Measurements from ENCODE around the gene C9orf78. TPM values are rescaled to one million over a fixed set of nuclear protein-coding genes. Genes with fewer than 3 reads are reported as not detected.

The C9orf78 gene
- total RNA-seq, 2 experiments from 2014 or later, result 89.7 to 91.7 TPM

DNA sequence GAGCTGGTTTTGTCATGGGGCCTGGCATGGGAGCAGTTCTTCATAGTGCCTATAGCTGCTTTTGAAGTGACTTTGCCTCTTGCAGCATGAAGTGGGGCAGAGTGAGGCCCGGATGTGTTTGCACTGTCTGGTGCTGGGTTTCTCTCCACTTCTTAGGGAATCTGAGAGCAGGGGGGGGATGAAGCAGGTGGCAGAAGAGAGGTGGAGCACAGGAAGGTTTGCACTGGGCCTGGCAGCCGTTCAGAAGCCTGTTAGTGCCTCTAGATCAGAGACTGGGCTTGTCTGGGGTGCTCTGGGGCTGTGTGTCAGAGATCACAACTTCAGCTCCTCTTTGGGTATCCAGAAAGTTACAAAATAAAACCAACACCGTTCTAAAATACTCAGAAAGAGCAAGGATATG lies 18.5 kb upstream of the C9orf78 start:
- no peak for ATAC-seq
- Mint-ChIP-seq H3K36me3 (ENCODE audit: low read depth) (peaks cover 80% of the 10 kb centered on the region), H3K4me3 (no peak overlapping the region), H3K9me3 (ENCODE audit: insufficient read depth) (no peaks in the 10 kb centered on the region), H3K4me1 (ENCODE audit: low read depth) (peaks cover 95% of the 10 kb centered on the region), H3K27ac (peak overlapping the region; percentile 51), H3K27me3 (ENCODE audit: low read depth) (no peaks in the 10 kb centered on the region)
- DNase-seq, result no peak
- CTCF ChIA-PET, result interaction anchor here (1.2 to 2.3 kb wide), 2 partner anchors 15 to 32 kb away, joined by 4 to 7 read pairs; no protein-coding TSS in a partner anchor
- POLR2A ChIA-PET, result interaction anchor here (0.9 to 1.7 kb wide), 4 partner anchors 17 to 188 kb away, joined by 3 to 4 read pairs (median 3); no protein-coding TSS in a partner anchor

DNA sequence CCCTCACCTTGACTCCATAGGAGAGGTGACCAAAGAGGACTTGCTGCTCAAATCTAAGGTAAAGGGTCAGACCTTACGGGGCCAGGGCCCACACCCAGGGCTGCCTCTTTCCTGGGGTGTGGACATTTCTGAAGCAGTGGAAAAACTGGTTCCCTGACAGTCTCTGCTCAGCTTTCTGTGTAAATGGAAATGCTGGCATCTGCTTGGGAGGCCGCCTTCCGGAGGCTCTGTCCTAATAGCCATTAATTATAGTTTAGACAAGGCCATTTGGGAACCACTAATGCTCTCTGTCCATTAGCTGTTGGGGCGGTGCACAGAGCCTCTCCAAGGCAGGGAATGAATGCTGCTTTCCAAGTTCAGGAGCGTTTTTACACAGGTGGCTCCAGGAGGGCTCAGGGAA lies 17.5 kb upstream of the C9orf78 start:
- Mint-ChIP-seq H3K9me3 (ENCODE audit: insufficient read depth) (no peaks in the 10 kb centered on the region), H3K27me3 (ENCODE audit: low read depth) (no peaks in the 10 kb centered on the region), H3K27ac (no peak overlapping the region), H3K36me3 (ENCODE audit: low read depth) (peaks cover 77% of the 10 kb centered on the region), H3K4me3 (no peak overlapping the region), H3K4me1 (ENCODE audit: low read depth) (peaks cover 92% of the 10 kb centered on the region)
- DNase-seq (no peak), ATAC-seq (no peak)
- CTCF ChIA-PET, result interaction anchor here (2.3 kb wide), 1 partner anchor 14 kb away, joined by 7 read pairs; no protein-coding TSS in a partner anchor
- POLR2A ChIA-PET, result interaction anchor here (1.2 kb wide), 1 partner anchor 12 kb away, joined by 3 read pairs; no protein-coding TSS in a partner anchor

DNA sequence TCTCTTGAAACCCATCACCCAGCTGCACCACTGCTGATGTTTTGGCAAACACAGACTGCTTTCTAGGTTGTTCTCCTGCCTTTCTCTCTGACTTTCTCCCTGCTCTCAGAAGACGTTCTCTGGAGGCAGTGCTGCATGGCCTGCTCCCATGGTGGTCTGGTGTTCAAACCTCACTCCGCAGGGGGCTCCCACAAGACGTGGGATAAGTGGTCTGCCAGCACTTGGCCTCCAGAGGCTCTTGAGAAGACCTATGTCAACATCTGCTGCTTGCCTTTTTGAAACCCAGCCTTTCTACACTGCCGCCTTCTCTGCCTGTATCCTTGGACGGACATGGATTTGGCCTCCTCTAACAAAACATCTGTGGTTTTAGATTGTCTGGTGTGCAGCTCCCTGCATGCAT lies 16.7 kb upstream of the C9orf78 start:
- DNase-seq, result no peak
- H3K4me1 Mint-ChIP-seq (ENCODE audit: low read depth), result peaks cover 84% of the 10 kb centered on the region
- H3K27me3 Mint-ChIP-seq (ENCODE audit: low read depth), result no peaks in the 10 kb centered on the region
- H3K27ac Mint-ChIP-seq, result peak overlapping the region; percentile 63
- peaks cover 74% of the 10 kb centered on the region for H3K36me3 Mint-ChIP-seq (ENCODE audit: low read depth)
- ChIA-PET POLR2A (interaction anchor here (1.0 to 2.2 kb wide), 4 partner anchors 10 to 34 kb away, joined by 3 to 7 read pairs (median 4); partner anchors contain the start of genes C9orf78 and USP20), CTCF (interaction anchor here (1.0 to 1.7 kb wide), 2 partner anchors 15 to 33 kb away, joined by 4 to 8 read pairs; no protein-coding TSS in a partner anchor)
- H3K9me3 Mint-ChIP-seq (ENCODE audit: insufficient read depth), result no peaks in the 10 kb centered on the region
- no peak for ATAC-seq
- no peak overlapping the region for H3K4me3 Mint-ChIP-seq

DNA sequence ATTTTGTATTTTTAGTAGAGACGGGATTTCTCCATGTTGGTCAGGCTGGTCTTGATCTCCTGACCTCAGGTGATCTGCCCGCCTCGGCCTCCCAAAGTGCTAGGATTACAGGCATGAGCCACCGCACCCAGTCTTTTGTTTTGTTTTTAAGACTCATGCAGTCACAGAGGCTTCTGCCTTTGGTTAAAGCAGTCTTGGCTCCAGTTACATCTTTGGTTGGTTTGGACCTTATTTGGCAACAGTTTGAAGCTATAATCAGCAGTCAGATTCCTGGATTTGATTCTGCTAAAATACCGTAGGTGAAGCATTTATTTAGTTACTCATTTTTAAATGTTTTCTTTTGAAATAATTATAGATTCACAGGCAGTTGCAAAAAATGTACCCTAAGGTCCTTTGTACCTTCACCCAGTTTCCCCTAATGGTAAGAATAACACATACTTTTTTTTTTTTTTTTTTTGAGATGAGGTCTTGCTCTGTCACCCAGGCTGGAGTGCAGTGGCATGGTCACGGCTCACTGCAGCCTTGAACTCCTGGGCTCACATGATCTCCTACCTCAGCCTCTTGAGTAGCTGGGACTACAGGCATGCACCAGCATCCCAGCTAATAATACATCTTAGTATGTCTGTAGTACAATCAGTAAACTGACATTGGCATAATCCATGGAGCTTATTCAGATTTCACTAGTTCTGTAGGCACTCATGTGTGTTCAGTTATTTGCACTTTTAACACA lies 15.9 kb upstream of the C9orf78 start:
- H3K4me1 Mint-ChIP-seq (ENCODE audit: low read depth), result peaks cover 76% of the 10 kb centered on the region
- H3K36me3 Mint-ChIP-seq (ENCODE audit: low read depth), result peaks cover 67% of the 10 kb centered on the region
- H3K27ac Mint-ChIP-seq, result peak overlapping the region; percentile 46
- H3K27me3 Mint-ChIP-seq (ENCODE audit: low read depth), result no peaks in the 10 kb centered on the region
- ATAC-seq (no peak), DNase-seq (no peak)
- H3K4me3 Mint-ChIP-seq, result no peak overlapping the region
- CTCF ChIA-PET, result interaction anchor here (1.0 to 1.7 kb wide), 2 partner anchors 14 to 34 kb away, joined by 4 to 8 read pairs; no protein-coding TSS in a partner anchor
- POLR2A ChIA-PET, result interaction anchor here (1.0 to 2.2 kb wide), 3 partner anchors 9 to 34 kb away, joined by 3 to 7 read pairs (median 4); partner anchors contain the start of genes C9orf78 and USP20
- no peaks in the 10 kb centered on the region for H3K9me3 Mint-ChIP-seq (ENCODE audit: insufficient read depth)

DNA sequence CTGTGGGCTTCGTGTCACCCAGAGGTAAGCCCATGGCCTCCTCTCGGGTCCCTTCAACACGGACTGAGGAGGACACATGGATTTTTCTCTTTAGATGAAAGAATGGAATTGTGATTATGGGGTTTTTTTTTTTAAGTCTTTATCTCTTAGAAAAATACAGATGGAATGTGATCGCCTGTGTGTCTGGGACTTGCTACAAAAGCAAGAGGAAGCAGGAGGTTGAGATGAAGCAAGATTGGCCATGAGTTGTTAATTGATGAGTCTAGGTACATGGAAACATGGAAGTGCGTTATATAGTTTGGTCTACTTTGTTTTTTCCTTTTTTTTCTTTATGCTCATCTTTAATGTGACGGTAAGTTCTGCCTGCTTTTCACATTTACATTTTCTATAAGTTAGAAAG lies 14.8 kb upstream of the C9orf78 start:
- peaks cover 72% of the 10 kb centered on the region for H3K4me1 Mint-ChIP-seq (ENCODE audit: low read depth)
- no peaks in the 10 kb centered on the region for H3K27me3 Mint-ChIP-seq (ENCODE audit: low read depth)
- peak overlapping the region; percentile 12 for H3K27ac Mint-ChIP-seq
- H3K4me3 Mint-ChIP-seq, result no peak overlapping the region
- ChIA-PET CTCF (interaction anchor here (1.4 kb wide), 1 partner anchor 13 kb away, joined by 4 read pairs; no protein-coding TSS in a partner anchor), POLR2A (interaction anchor here (2.1 to 2.2 kb wide), 2 partner anchors 13 to 14 kb away, joined by 6 to 7 read pairs; partner anchors contain the start of genes C9orf78 and USP20)
- no peaks in the 10 kb centered on the region for H3K9me3 Mint-ChIP-seq (ENCODE audit: insufficient read depth)
- H3K36me3 Mint-ChIP-seq (ENCODE audit: low read depth), result peaks cover 59% of the 10 kb centered on the region
- DNase-seq (no peak), ATAC-seq (no peak)

DNA sequence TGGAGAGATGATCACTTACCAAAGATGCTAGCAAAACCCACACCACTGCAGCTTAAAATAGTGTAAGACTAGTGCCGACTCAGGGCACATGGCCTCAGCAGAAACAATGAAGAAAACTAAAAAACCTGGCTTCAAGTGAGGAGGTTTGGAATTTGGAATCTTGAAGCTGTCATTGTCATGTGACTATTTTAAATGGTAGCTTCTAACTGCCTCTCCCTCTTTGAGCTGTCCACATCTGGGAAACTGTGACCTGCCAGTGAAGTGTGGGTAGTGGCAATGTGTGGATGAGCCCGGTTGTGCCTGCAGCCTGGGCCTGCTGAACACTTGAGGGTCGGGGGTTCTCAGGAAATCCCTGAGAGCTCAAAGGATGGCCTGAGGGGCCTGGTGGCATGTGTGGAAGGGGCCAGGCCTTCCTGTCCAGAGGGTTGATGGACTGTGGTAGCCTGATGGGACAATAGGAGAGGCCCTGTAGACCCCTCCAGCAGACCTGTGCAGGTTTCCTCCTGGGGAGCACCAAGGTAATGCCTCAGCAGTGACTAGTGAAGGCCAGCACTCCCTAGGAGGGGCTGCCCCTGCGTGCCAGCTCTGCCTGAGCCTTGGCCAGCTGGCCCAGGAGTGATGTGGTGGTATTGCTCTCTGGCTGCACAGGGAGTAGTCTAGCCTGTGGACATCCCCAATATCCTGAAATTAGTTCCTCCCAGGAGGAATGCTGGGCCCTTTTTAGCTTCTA lies 13.8 kb upstream of the C9orf78 start:
- Mint-ChIP-seq H3K9me3 (ENCODE audit: insufficient read depth) (no peaks in the 10 kb centered on the region), H3K27ac (peak overlapping the region; percentile 57), H3K4me3 (no peak overlapping the region), H3K36me3 (ENCODE audit: low read depth) (peaks cover 50% of the 10 kb centered on the region), H3K4me1 (ENCODE audit: low read depth) (peaks cover 61% of the 10 kb centered on the region), H3K27me3 (ENCODE audit: low read depth) (no peaks in the 10 kb centered on the region)
- CTCF ChIA-PET, result interaction anchor here (0.8 to 1.4 kb wide), 4 partner anchors 10 to 110 kb away, joined by 3 to 6 read pairs (median 4); no protein-coding TSS in a partner anchor
- POLR2A ChIA-PET, result interaction anchor here (0.5 to 2.1 kb wide), 4 partner anchors 12 to 19 kb away, joined by 3 to 6 read pairs (median 3); no protein-coding TSS in a partner anchor
- DNase-seq (no peak), ATAC-seq (no peak)

DNA sequence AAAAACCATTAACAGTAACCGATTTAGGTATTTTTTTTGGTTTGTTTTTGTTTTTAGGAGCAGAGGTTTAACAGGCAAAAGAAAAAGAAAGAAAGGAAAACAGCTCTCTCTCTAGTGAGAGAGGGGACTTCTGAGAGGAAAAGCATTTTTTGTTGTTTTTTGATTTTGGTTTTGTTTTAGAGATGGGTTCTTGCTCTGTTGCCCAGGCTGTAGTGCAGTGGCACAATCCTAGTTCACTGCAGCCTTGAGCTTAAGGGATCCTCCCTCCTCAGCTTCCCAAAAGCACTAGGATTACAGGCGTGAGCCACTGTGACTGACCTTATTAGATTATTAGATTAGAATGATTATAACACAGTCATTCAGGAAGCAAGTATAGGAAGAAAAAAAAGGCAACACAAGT lies 10.3 kb upstream of the C9orf78 start:
- CTCF ChIA-PET, result no interaction called here
- no peaks in the 10 kb centered on the region for H3K27me3 Mint-ChIP-seq (ENCODE audit: low read depth)
- H3K9me3 Mint-ChIP-seq (ENCODE audit: insufficient read depth), result no peaks in the 10 kb centered on the region
- ATAC-seq (no peak), DNase-seq (no peak)
- H3K4me3 Mint-ChIP-seq, result no peak overlapping the region
- H3K4me1 Mint-ChIP-seq (ENCODE audit: low read depth), result peaks cover 47% of the 10 kb centered on the region
- POLR2A ChIA-PET, result interaction anchor here (0.7 kb wide), 1 partner anchor 53 kb away, joined by 3 read pairs; no protein-coding TSS in a partner anchor
- peak overlapping the region; percentile 66 for H3K27ac Mint-ChIP-seq
- peaks cover 37% of the 10 kb centered on the region for H3K36me3 Mint-ChIP-seq (ENCODE audit: low read depth)

DNA sequence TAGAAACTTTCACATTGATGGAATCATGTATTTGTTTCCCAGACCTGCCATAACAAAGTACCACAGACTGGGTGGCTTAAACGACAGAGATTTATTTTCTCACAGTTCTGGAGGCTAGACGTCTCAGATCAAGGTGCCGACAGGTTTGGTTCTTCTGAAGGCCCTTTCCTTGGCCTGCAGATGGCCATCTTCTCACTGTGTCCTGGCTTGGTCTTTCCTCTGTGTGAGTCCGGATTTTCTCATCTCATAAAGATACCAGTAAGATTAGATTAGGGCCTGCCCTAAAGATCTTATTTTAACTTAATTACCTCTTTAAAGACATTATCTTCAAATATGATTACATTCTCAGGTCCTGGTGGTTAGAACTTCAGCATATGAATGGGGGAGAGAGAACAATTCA lies 6.0 kb upstream of the C9orf78 start:
- ChIA-PET POLR2A (interaction anchor here (0.9 to 1.3 kb wide), 2 partner anchors 10 to 22 kb away, joined by 3 read pairs; no protein-coding TSS in a partner anchor), CTCF (no interaction called here)
- Mint-ChIP-seq H3K4me1 (ENCODE audit: low read depth) (peaks cover 68% of the 10 kb centered on the region), H3K4me3 (no peak overlapping the region), H3K9me3 (ENCODE audit: insufficient read depth) (no peaks in the 10 kb centered on the region), H3K27me3 (ENCODE audit: low read depth) (no peaks in the 10 kb centered on the region), H3K36me3 (ENCODE audit: low read depth) (peaks cover 45% of the 10 kb centered on the region), H3K27ac (peak overlapping the region; percentile 29)
- ATAC-seq (no peak), DNase-seq (no peak)

DNA sequence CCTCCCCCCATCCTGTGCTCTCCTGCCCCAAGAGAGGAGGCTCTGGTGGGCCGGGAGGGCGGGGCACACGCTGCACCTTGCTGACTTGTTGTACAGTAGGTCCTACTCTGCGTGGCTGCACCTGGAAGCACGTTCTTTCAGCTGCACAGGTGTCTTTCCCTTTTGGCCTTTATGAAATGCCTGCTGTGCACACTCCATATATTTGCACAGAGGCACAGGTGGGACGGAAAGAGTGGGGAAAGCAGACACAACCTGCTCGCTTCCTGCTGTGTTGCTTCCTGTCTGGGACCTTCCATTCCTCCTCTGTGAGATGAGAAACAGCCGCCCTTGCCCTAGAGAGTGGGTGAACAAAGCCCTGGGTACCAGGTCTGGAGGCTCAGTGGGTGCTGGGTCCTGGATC lies 5.0 kb upstream of the C9orf78 start:
- DNase-seq, result no peak
- Mint-ChIP-seq H3K4me1 (ENCODE audit: low read depth) (peaks cover 62% of the 10 kb centered on the region), H3K36me3 (ENCODE audit: low read depth) (peaks cover 48% of the 10 kb centered on the region), H3K4me3 (peak overlapping the region; percentile 12), H3K27ac (peak overlapping the region; percentile 77), H3K27me3 (ENCODE audit: low read depth) (no peaks in the 10 kb centered on the region), H3K9me3 (ENCODE audit: insufficient read depth) (no peaks in the 10 kb centered on the region)
- ChIA-PET CTCF (no interaction called here), POLR2A (no interaction called here)
- ATAC-seq, result no peak

DNA sequence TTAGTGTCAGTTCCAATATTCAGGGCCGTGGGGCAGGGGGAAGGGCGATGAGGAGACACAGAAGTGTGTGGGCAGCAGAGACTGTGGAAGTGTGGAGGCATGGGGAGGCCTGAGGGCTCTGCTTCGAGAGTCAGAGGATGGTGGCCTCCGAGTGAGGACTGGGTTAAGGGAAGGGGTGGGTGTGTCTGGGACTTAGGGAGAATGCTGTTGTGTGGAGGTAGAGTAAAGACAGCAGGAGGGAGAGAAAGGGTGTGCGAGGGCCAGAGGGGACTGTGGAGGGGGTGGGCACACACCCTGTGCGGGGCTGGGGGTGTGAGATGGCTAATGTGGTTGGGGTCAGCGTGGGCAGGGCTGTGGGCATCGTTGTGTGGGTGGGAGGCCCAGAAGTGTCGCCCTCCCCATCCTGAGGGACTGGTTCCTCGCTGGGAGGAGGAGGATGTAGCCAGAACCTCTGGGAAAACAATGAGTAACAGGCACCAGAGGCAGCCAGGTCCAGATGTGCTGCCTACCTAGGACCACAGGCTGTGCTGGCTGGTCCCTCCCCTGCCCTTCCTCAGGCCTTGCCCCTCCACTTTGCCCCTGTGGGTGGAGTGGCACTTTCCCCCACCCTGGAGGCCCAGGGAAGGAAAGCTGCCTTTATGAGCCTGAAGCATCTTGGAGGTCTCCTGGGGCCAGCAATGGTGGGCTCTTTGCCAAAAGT lies 4.4 kb upstream of the C9orf78 start:
- no peak for ATAC-seq
- H3K27me3 Mint-ChIP-seq (ENCODE audit: low read depth), result no peaks in the 10 kb centered on the region
- ChIA-PET POLR2A (interaction anchor here (0.9 to 1.7 kb wide), 5 partner anchors 25 to 47 kb away, joined by 4 to 7 read pairs (median 5); no protein-coding TSS in a partner anchor), CTCF (interaction anchor here (0.7 to 2.2 kb wide), 7 partner anchors 9 to 48 kb away, joined by 3 to 8 read pairs (median 5); no protein-coding TSS in a partner anchor)
- no peak for DNase-seq
- H3K4me1 Mint-ChIP-seq (ENCODE audit: low read depth), result peaks cover 61% of the 10 kb centered on the region
- peaks cover 51% of the 10 kb centered on the region for H3K36me3 Mint-ChIP-seq (ENCODE audit: low read depth)
- H3K4me3 Mint-ChIP-seq, result peak overlapping the region; percentile 66
- no peaks in the 10 kb centered on the region for H3K9me3 Mint-ChIP-seq (ENCODE audit: insufficient read depth)
- peak overlapping the region; percentile 90 for H3K27ac Mint-ChIP-seq
